T-helper 2 cell treated with Interferon-gamma antibody and Interleukin-4, amounts not matched to agents 5 μg/mL and 100 μg/mL, for 36 hours (primary cell): Measurements from ENCODE around the gene TEAD1.
A peak's percentile ranks its signal among the peaks of the same experiment; 100 is the strongest.

ENCODE experiments used
- DNase-seq: peaks from one replicate; pipeline ENCODE4 v3.0.0; 2021; ENCODE audit warnings: low spot score
- H3K27ac Mint-ChIP-seq: one replicate; pipeline ENCODE4 v1.8.0; 2021; ENCODE audit warnings: mild to moderate bottlenecking, mixed read lengths
- H3K27me3 Mint-ChIP-seq: one replicate; pipeline ENCODE4 v1.8.0; 2021; ENCODE audit warnings: low read depth, mixed read lengths
- H3K36me3 Mint-ChIP-seq: one replicate; pipeline ENCODE4 v1.8.0; 2021; ENCODE audit warnings: low read depth, mixed read lengths
- H3K4me1 Mint-ChIP-seq: one replicate; pipeline ENCODE4 v1.8.0; 2021; ENCODE audit warnings: low read depth, mixed read lengths
- H3K4me3 Mint-ChIP-seq: one replicate; pipeline ENCODE4 v1.8.0; 2022; ENCODE audit warnings: mild to moderate bottlenecking, moderate library complexity, mixed read lengths
- H3K9me3 Mint-ChIP-seq: one replicate; pipeline ENCODE4 v1.8.0; 2021; ENCODE audit warnings: mixed read lengths

The TEAD1 gene

GRCh38 chr11:12815931-12816494 lies 141.8 kb downstream of the TEAD1 start:
- Mint-ChIP-seq H3K4me3 (peak overlapping the region; percentile 57), H3K36me3 (no peaks in the 10 kb centered on the region), H3K27ac (peak overlapping the region; percentile 21), H3K27me3 (peaks cover 40% of the 10 kb centered on the region), H3K4me1 (peaks cover 41% of the 10 kb centered on the region), H3K9me3 (no peaks in the 10 kb centered on the region)
- DNase-seq: no peak

GRCh38 chr11:12817681-12818332 lies 143.6 kb downstream of the TEAD1 start:
- Mint-ChIP-seq H3K9me3 (no peaks in the 10 kb centered on the region), H3K4me3 (no peak overlapping the region), H3K27me3 (peaks cover 39% of the 10 kb centered on the region), H3K36me3 (no peaks in the 10 kb centered on the region), H3K27ac (no peak overlapping the region), H3K4me1 (peaks cover 28% of the 10 kb centered on the region)
- DNase-seq: no peak

GRCh38 chr11:12818333-12819015 lies 144.3 kb downstream of the TEAD1 start:
- DNase-seq: no peak
- H3K4me3 Mint-ChIP-seq: no peak overlapping the region
- H3K27ac Mint-ChIP-seq: no peak overlapping the region
- H3K36me3 Mint-ChIP-seq: no peaks in the 10 kb centered on the region
- peaks cover 23% of the 10 kb centered on the region for H3K4me1 Mint-ChIP-seq
- H3K27me3 Mint-ChIP-seq: peaks cover 38% of the 10 kb centered on the region
- no peaks in the 10 kb centered on the region for H3K9me3 Mint-ChIP-seq

- H3K27me3 Mint-ChIP-seq: peaks cover 64% of the 10 kb centered on the region
- no peak overlapping the region for H3K4me3 Mint-ChIP-seq
- no peak overlapping the region for H3K27ac Mint-ChIP-seq
- no peaks in the 10 kb centered on the region for H3K9me3 Mint-ChIP-seq
- no peak for DNase-seq
- no peaks in the 10 kb centered on the region for H3K36me3 Mint-ChIP-seq
- H3K4me1 Mint-ChIP-seq: no peaks in the 10 kb centered on the region
These were observed 148.3 kb downstream of the TEAD1 start for GRCh38 chr11:12822392-12823022.

GRCh38 chr11:12824281-12825041 lies 150.2 kb downstream of the TEAD1 start:
- H3K27me3 Mint-ChIP-seq: peaks cover 72% of the 10 kb centered on the region
- H3K4me1 Mint-ChIP-seq: peaks cover 8% of the 10 kb centered on the region
- no peaks in the 10 kb centered on the region for H3K9me3 Mint-ChIP-seq
- no peaks in the 10 kb centered on the region for H3K36me3 Mint-ChIP-seq
- DNase-seq: no peak
- no peak overlapping the region for H3K27ac Mint-ChIP-seq
- H3K4me3 Mint-ChIP-seq: no peak overlapping the region

GRCh38 chr11:12826441-12826840 lies 152.2 kb downstream of the TEAD1 start:
- Mint-ChIP-seq H3K27ac (no peak overlapping the region), H3K4me3 (no peak overlapping the region)
- no peak for DNase-seq

GRCh38 chr11:12827369-12827768 lies 153.1 kb downstream of the TEAD1 start:
- DNase-seq: no peak
- no peaks in the 10 kb centered on the region for H3K36me3 Mint-ChIP-seq
- H3K27ac Mint-ChIP-seq: no peak overlapping the region
- H3K27me3 Mint-ChIP-seq: peaks cover 79% of the 10 kb centered on the region
- peaks cover 8% of the 10 kb centered on the region for H3K4me1 Mint-ChIP-seq
- H3K4me3 Mint-ChIP-seq: no peak overlapping the region
- H3K9me3 Mint-ChIP-seq: no peaks in the 10 kb centered on the region

More at GRCh38 chr11:12826441-12826840, 152.2 kb downstream of the TEAD1 start:
- Mint-ChIP-seq H3K27me3 (peaks cover 82% of the 10 kb centered on the region), H3K9me3 (no peaks in the 10 kb centered on the region), H3K4me1 (peaks cover 8% of the 10 kb centered on the region), H3K36me3 (no peaks in the 10 kb centered on the region)

GRCh38 chr11:12827929-12828812 lies 153.9 kb downstream of the TEAD1 start:
- no peak for DNase-seq
- peaks cover 81% of the 10 kb centered on the region for H3K27me3 Mint-ChIP-seq
- H3K4me3 Mint-ChIP-seq: peak overlapping the region; percentile 77
- no peaks in the 10 kb centered on the region for H3K9me3 Mint-ChIP-seq
- H3K36me3 Mint-ChIP-seq: no peaks in the 10 kb centered on the region
- H3K27ac Mint-ChIP-seq: no peak overlapping the region
- peaks cover 8% of the 10 kb centered on the region for H3K4me1 Mint-ChIP-seq

GRCh38 chr11:12829131-12829530 lies 154.9 kb downstream of the TEAD1 start:
- no peaks in the 10 kb centered on the region for H3K9me3 Mint-ChIP-seq
- no peak for DNase-seq
- H3K4me3 Mint-ChIP-seq: peak overlapping the region; percentile 46
- no peaks in the 10 kb centered on the region for H3K36me3 Mint-ChIP-seq
- H3K27ac Mint-ChIP-seq: no peak overlapping the region
- peaks cover 8% of the 10 kb centered on the region for H3K4me1 Mint-ChIP-seq
- H3K27me3 Mint-ChIP-seq: peaks cover 79% of the 10 kb centered on the region

GRCh38 chr11:12829540-12830314 lies 155.5 kb downstream of the TEAD1 start:
- DNase-seq: no peak
- Mint-ChIP-seq H3K9me3 (no peaks in the 10 kb centered on the region), H3K27ac (no peak overlapping the region), H3K36me3 (no peaks in the 10 kb centered on the region), H3K4me1 (peaks cover 8% of the 10 kb centered on the region), H3K4me3 (no peak overlapping the region), H3K27me3 (peaks cover 77% of the 10 kb centered on the region)

GRCh38 chr11:12831471-12832202 lies 157.4 kb downstream of the TEAD1 start:
- no peak overlapping the region for H3K4me3 Mint-ChIP-seq
- no peaks in the 10 kb centered on the region for H3K9me3 Mint-ChIP-seq
- H3K4me1 Mint-ChIP-seq: peaks cover 8% of the 10 kb centered on the region
- H3K27ac Mint-ChIP-seq: no peak overlapping the region
- H3K36me3 Mint-ChIP-seq: no peaks in the 10 kb centered on the region
- peaks cover 67% of the 10 kb centered on the region for H3K27me3 Mint-ChIP-seq
- no peak for DNase-seq
